WERI-Rb-1 (cell line): Measurements from ENCODE around the gene CMIP.

Source experiments
- DNase-seq: peaks from one replicate; pipeline ENCODE4 v3.0.0-alpha.2; 2020
- H3K27ac ChIP-seq: fragments of 250-450 bp; sonication (Bioruptor Pico); 2 replicates; pipeline ENCODE4 v1.5.1; 2020; ENCODE audit warnings: mild to moderate bottlenecking, moderate library complexity
- H3K27me3 ChIP-seq: fragments of 250-450 bp; sonication (Bioruptor Pico); 2 replicates; pipeline ENCODE4 v1.5.1; 2021; ENCODE audit warnings: mild to moderate bottlenecking, low read depth, moderate library complexity; ENCODE audit not compliant: insufficient read depth, severe bottlenecking
- H3K36me3 ChIP-seq: fragments of 250-450 bp; sonication (Bioruptor Pico); 2 replicates; pipeline ENCODE4 v1.5.1; 2020; ENCODE audit warnings: mild to moderate bottlenecking, moderate library complexity
- H3K4me3 ChIP-seq: 2 replicates; pipeline ENCODE4 v1.5.1; 2011; ENCODE audit warnings: low read depth, mild to moderate bottlenecking, control low read depth, low read length
- H3K9me3 ChIP-seq: fragments of 250-450 bp; sonication (Bioruptor Pico); 2 replicates; pipeline ENCODE4 v1.5.1; 2021; ENCODE audit warnings: mild to moderate bottlenecking, moderate library complexity; ENCODE audit not compliant: severe bottlenecking
- CTCF ChIP-seq: IDR thresholded peaks from 2 replicates; pipeline ENCODE4 v1.5.1; 2011; ENCODE audit warnings: low read depth, mild to moderate bottlenecking, control low read depth, inconsistent platforms, low read length

Gene CMIP

GRCh38 chr16:81642107-81642436, 197.5 kb downstream of the CMIP start:
- no peak overlapping the region for H3K27ac ChIP-seq
- H3K9me3 ChIP-seq: no peaks in the 10 kb centered on the region
- H3K27me3 ChIP-seq: no peaks in the 10 kb centered on the region
- H3K4me3 ChIP-seq: no peak overlapping the region
- no peak for DNase-seq
- H3K36me3 ChIP-seq: no peaks in the 10 kb centered on the region
- TF ChIP-seq CTCF: no peak

- H3K36me3 ChIP-seq: no peaks in the 10 kb centered on the region
- H3K27ac ChIP-seq: no peak overlapping the region
- DNase-seq: no peak
- H3K9me3 ChIP-seq: no peaks in the 10 kb centered on the region
- no peak overlapping the region for H3K4me3 ChIP-seq
- no peaks in the 10 kb centered on the region for H3K27me3 ChIP-seq
- no peak for TF ChIP-seq CTCF
Observed at GRCh38 chr16:81642943-81643342, 198.3 kb downstream of the CMIP start.

- no peak for TF ChIP-seq CTCF
- Histone ChIP-seq H3K27me3 (no peaks in the 10 kb centered on the region), H3K9me3 (no peaks in the 10 kb centered on the region), H3K27ac (no peak overlapping the region), H3K36me3 (no peaks in the 10 kb centered on the region), H3K4me3 (no peak overlapping the region)
- DNase-seq: no peak
Observed at GRCh38 chr16:81645266-81645694, 200.7 kb downstream of the CMIP start.

- TF ChIP-seq CTCF: no peak
- Histone ChIP-seq H3K27ac (no peak overlapping the region), H3K36me3 (no peaks in the 10 kb centered on the region), H3K27me3 (no peaks in the 10 kb centered on the region), H3K4me3 (no peak overlapping the region), H3K9me3 (no peaks in the 10 kb centered on the region)
- DNase-seq: no peak
Observed at GRCh38 chr16:81645925-81646324, 201.3 kb downstream of the CMIP start.

GRCh38 chr16:81646561-81646960, 202.0 kb downstream of the CMIP start:
- TF ChIP-seq CTCF: no peak
- no peak for DNase-seq

GRCh38 chr16:81647527-81647926, 202.9 kb downstream of the CMIP start:
- H3K9me3 ChIP-seq: no peaks in the 10 kb centered on the region
- H3K27ac ChIP-seq: no peak overlapping the region
- H3K4me3 ChIP-seq: no peak overlapping the region
- DNase-seq: no peak
- H3K27me3 ChIP-seq: no peaks in the 10 kb centered on the region
- TF ChIP-seq CTCF: no peak
- no peaks in the 10 kb centered on the region for H3K36me3 ChIP-seq

More at GRCh38 chr16:81646561-81646960, 202.0 kb downstream of the CMIP start:
- Histone ChIP-seq H3K36me3 (no peaks in the 10 kb centered on the region), H3K9me3 (no peaks in the 10 kb centered on the region), H3K4me3 (no peak overlapping the region), H3K27ac (no peak overlapping the region), H3K27me3 (no peaks in the 10 kb centered on the region)
